ENCODE results near the gene LBR. TPM values are rescaled to one million over a fixed set of nuclear protein-coding genes. Genes with fewer than 3 reads are reported as not detected.

The LBR gene
- total and polyA plus RNA-seq, 12 donors: 7.6 to 22.6 (median 10.3) TPM

DNA sequence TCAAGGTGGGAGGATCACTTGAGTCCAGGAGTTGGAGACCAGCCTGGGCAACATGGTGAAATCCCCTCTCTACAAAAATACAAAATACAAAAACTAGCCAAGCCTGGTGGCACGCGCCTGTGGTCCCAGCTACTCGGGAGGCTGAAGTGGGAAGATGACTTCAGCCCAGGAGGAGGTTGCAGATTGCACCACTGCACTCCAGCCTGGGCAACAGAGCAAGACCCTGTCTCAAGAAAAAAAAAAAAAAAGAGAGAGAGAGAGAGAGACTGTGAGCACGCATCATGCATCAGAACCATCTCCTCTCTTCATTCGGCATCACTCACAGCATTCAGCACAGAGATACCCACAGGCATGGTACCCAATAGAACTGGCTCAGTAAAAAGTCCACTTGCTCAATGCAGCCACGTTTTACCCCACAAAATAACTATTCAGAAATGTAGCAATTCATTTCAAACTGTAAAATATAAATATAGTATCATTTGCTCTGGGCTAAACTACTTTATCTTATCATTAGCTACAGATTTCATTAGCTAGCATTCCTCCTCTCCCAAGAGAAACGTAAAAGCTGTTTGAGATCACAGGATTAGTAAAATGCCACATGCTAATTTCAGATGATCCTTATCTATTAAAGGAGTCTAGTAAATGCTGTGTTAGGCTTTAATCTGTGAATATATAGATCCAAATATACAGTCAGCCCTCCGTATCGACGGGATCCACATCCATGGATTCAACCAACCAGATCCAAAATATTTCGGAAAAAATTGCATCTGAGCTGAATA, 11.7 kb downstream of the LBR start:
- intact Hi-C loops (cut with DNase I): no loop called here

DNA sequence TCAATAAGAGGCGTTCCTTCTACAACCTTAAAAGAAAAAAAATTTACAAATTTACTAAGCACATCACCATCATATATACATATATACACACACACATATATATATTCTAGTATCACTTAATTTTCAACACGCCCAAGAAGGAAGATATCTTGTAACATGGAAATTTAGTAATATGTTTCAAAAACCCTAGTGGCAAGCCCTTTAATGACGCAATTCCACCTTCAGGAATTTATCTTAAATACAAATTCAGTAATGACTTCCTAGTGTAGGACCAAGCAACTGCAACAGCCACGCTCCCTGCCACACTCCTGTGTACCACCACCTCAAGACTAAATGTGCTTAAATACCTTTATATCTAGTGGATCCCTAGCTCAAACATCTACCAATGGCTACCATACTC, 12.5 kb downstream of the LBR start:
- no peak for ATAC-seq

More for the DNA sequence above, 11.7 kb downstream of the LBR start:
- no peak for ATAC-seq
- peaks cover 0 to 100% (median 34%) of the 10 kb centered on the region in 9 donors for H3K36me3 ChIP-seq
- no peaks in the 10 kb centered on the region for H3K27me3 ChIP-seq
- H3K9me3 ChIP-seq: no peaks in the 10 kb centered on the region
- H3K4me3 ChIP-seq: no peak overlapping the region
- DNase-seq: no peak
- H3K4me1 ChIP-seq: peaks cover 0 to 12% (median 0%) of the 10 kb centered on the region in 9 donors
- 90 to 91% methylated on average over 11 of the region's 11 CpGs for WGBS, 2 donors
- TF ChIP-seq, protein P1, sequence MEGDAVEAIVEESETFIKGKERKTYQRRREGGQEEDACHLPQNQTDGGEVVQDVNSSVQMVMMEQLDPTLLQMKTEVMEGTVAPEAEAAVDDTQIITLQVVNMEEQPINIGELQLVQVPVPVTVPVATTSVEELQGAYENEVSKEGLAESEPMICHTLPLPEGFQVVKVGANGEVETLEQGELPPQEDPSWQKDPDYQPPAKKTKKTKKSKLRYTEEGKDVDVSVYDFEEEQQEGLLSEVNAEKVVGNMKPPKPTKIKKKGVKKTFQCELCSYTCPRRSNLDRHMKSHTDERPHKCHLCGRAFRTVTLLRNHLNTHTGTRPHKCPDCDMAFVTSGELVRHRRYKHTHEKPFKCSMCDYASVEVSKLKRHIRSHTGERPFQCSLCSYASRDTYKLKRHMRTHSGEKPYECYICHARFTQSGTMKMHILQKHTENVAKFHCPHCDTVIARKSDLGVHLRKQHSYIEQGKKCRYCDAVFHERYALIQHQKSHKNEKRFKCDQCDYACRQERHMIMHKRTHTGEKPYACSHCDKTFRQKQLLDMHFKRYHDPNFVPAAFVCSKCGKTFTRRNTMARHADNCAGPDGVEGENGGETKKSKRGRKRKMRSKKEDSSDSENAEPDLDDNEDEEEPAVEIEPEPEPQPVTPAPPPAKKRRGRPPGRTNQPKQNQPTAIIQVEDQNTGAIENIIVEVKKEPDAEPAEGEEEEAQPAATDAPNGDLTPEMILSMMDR (IDR thresholded peaks at IDR 0.05): no peak
- no peak overlapping the region for H3K27ac ChIP-seq

DNA sequence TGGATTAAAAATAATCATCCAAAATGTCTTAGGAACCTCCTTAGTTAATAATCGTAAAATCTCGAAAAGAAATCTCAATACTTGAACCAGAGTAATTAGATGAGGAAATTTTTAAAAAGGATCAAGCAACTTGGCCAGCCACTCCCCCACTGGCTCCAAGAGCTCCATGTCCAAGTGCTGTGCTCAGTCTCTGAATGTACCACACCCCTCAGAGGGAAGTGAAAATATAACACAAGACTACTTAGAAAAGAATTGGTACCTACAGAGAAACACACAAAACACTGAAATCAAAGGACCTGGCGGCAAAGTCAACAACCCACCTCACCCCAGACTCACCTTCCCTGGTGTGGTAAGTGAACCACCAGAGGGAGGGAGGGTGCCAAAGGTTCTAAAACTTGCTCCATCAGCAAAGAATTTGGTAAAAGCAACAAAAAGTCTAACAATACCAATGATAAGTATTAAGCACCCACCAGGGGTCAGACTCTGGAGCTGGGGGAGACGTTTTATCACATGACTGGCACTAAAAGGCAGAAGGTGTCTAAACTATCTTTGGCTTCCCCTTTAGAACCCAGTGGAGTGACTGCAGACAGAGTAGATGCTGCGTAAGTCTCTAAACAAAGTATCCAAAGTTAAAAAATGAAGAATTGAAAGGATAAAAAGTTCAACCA, 14.0 kb downstream of the LBR start:
- Histone ChIP-seq H3K4me3 (no peak overlapping the region), H3K4me1 (peaks cover 0 to 12% (median 0%) of the 10 kb centered on the region in 9 donors), H3K27ac (no peak overlapping the region), H3K27me3 (no peaks in the 10 kb centered on the region), H3K36me3 (peaks cover 0 to 100% (median 40%) of the 10 kb centered on the region in 9 donors), H3K9me3 (no peaks in the 10 kb centered on the region)
- intact Hi-C loops (cut with DNase I): no loop called here
- no peak for ATAC-seq
- DNase-seq: no peak
- TF ChIP-seq, protein P1 (IDR thresholded peaks at IDR 0.05): no peak
- 92 to 94% methylated on average over 5 of the region's 5 CpGs for WGBS, 2 donors

More for the DNA sequence above, 12.5 kb downstream of the LBR start:
- Histone ChIP-seq H3K9me3 (no peaks in the 10 kb centered on the region), H3K27ac (no peak overlapping the region), H3K4me1 (peaks cover 0 to 12% (median 0%) of the 10 kb centered on the region in 9 donors), H3K27me3 (no peaks in the 10 kb centered on the region), H3K4me3 (no peak overlapping the region), H3K36me3 (peaks cover 0 to 100% (median 34%) of the 10 kb centered on the region in 9 donors)
- intact Hi-C loops (cut with DNase I): no loop called here
- WGBS, 2 donors: 95 to 96% methylated on average over 4 of the region's 4 CpGs
- TF ChIP-seq, protein P1 (IDR thresholded peaks at IDR 0.05): no peak
- no peak for DNase-seq

DNA sequence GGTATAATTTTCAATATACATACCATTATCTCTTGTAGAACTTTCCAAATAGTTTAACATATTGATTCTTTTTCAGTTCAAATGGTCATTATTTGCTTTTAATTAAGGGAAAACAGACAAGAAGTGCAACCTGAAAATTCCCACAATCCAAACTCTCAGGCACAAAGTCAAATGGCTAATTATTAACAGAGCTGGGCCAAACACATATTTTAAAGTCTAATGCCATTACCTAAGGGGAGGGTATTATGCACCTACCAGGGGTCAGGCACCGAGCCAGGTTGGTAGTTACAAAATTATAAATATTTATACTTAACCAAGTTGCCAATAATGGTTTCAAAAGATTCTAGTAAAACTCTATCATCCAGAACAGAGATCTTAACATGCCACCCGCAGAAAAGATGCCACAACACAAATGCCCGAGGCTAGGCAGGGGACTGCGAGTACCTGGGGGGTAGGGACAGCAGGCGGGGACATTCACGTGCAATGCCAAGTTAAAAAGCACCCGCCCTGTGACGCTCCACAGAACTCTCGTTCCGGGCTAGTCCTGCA, 15.0 kb downstream of the LBR start:
- no peak overlapping the region for H3K4me3 ChIP-seq
- no peaks in the 10 kb centered on the region for H3K27me3 ChIP-seq
- TF ChIP-seq, protein P1 (IDR thresholded peaks at IDR 0.05): no peak
- no peak for DNase-seq
- H3K36me3 ChIP-seq: peaks cover 0 to 100% (median 35%) of the 10 kb centered on the region in 9 donors
- intact Hi-C loops (cut with DNase I): no loop called here
- 92 to 95% methylated on average over 10 of the region's 10 CpGs for WGBS, 2 donors
- ATAC-seq: no peak
- H3K27ac ChIP-seq: no peak overlapping the region
- no peaks in the 10 kb centered on the region for H3K9me3 ChIP-seq
- peaks cover 0 to 12% (median 0%) of the 10 kb centered on the region in 9 donors for H3K4me1 ChIP-seq

Data from heart right ventricle (tissue), 16 donors.